ENCODE data around the gene DERA. TPM values are rescaled to one million over a fixed set of nuclear protein-coding genes. Genes with fewer than 3 reads are reported as not detected.

The DERA gene
- total RNA-seq, 1 experiment from 2014 or later = 43.7 TPM

- ChIA-PET POLR2A (ENCODE audit: low non-redundant PET) (no interaction called here), CTCF (interaction anchor here (1.0 kb wide), 2 partner anchors 19 to 89 kb away, joined by 3 read pairs; no protein-coding TSS in a partner anchor)
- no peaks in the 10 kb centered on the region for H3K36me3 ChIP-seq (ENCODE audit: insufficient read depth, low read length, poor library complexity, severe bottlenecking)
- no peak overlapping the region for H3K27ac ChIP-seq (ENCODE audit: low read depth, low read length, poor library complexity, severe bottlenecking)
- BruUV-seq (replicated peaks) = no TSS peak
- intact Hi-C loops (cut with micrococcal nuclease; ENCODE audit: unreplicated experiment) = loop anchor here (1.0 to 10.0 kb wide), 5 partner anchors 88 to 1918 kb away; no protein-coding TSS in a partner anchor
- H3K4me3 ChIP-seq (ENCODE audit: low read depth, low read length, poor library complexity, severe bottlenecking) = no peak overlapping the region
- no peak for TF ChIP-seq EZH2 (IDR thresholded peaks at IDR 0.05; ENCODE audit: borderline replicate concordance, low read depth, low read length, poor library complexity, severe bottlenecking)
- no peak for TF ChIP-seq CTCF (conservative IDR thresholded peaks at IDR 0.05; ENCODE audit: low read depth, low read length)
- H3K27me3 ChIP-seq (replicated peaks; ENCODE audit: insufficient read depth, low read depth, low read length, poor library complexity) = no peaks in the 10 kb centered on the region
- no peak for DNase-seq (ENCODE audit: low spot score)
- no peaks in the 10 kb centered on the region for H3K9me3 ChIP-seq (ENCODE audit: low read depth, low read length, poor library complexity, severe bottlenecking)
- peaks cover 6% of the 10 kb centered on the region for H3K4me1 ChIP-seq (ENCODE audit: insufficient read depth, low read length, poor library complexity, severe bottlenecking)
Measured at GRCh38 chr12:16076970-16077522, 165.9 kb downstream of the DERA start.

GRCh38 chr12:16086462-16086861, 175.3 kb downstream of the DERA start:
- H3K36me3 ChIP-seq (ENCODE audit: insufficient read depth, low read length, poor library complexity, severe bottlenecking) = no peaks in the 10 kb centered on the region
- intact Hi-C loops (cut with micrococcal nuclease; ENCODE audit: unreplicated experiment) = loop anchor here (10.0 kb wide), 1 partner anchor 518 kb away; the partner anchor contains the start of gene LMO3
- BruUV-seq (replicated peaks) = no TSS peak
- H3K9me3 ChIP-seq (ENCODE audit: low read depth, low read length, poor library complexity, severe bottlenecking) = peaks cover 6% of the 10 kb centered on the region
- no peak for DNase-seq (ENCODE audit: low spot score)
- no peak for TF ChIP-seq CTCF (conservative IDR thresholded peaks at IDR 0.05; ENCODE audit: low read depth, low read length)
- no peak for TF ChIP-seq EZH2 (IDR thresholded peaks at IDR 0.05; ENCODE audit: borderline replicate concordance, low read depth, low read length, poor library complexity, severe bottlenecking)
- POLR2A ChIA-PET (ENCODE audit: low non-redundant PET) = no interaction called here
- CTCF ChIA-PET = no interaction called here
- H3K27ac ChIP-seq (ENCODE audit: low read depth, low read length, poor library complexity, severe bottlenecking) = no peak overlapping the region
- H3K4me3 ChIP-seq (ENCODE audit: low read depth, low read length, poor library complexity, severe bottlenecking) = no peak overlapping the region
- H3K27me3 ChIP-seq (replicated peaks; ENCODE audit: insufficient read depth, low read depth, low read length, poor library complexity) = no peaks in the 10 kb centered on the region
- peaks cover 28% of the 10 kb centered on the region for H3K4me1 ChIP-seq (ENCODE audit: insufficient read depth, low read length, poor library complexity, severe bottlenecking)

GRCh38 chr12:16086942-16087341, 175.8 kb downstream of the DERA start:
- H3K27ac ChIP-seq (ENCODE audit: low read depth, low read length, poor library complexity, severe bottlenecking) = no peak overlapping the region
- CTCF ChIA-PET = no interaction called here
- no peak for TF ChIP-seq EZH2 (IDR thresholded peaks at IDR 0.05; ENCODE audit: borderline replicate concordance, low read depth, low read length, poor library complexity, severe bottlenecking)
- TF ChIP-seq CTCF (conservative IDR thresholded peaks at IDR 0.05; ENCODE audit: low read depth, low read length) = no peak
- H3K4me1 ChIP-seq (ENCODE audit: insufficient read depth, low read length, poor library complexity, severe bottlenecking) = peaks cover 24% of the 10 kb centered on the region
- no TSS peak for BruUV-seq (replicated peaks)
- POLR2A ChIA-PET (ENCODE audit: low non-redundant PET) = no interaction called here
- H3K27me3 ChIP-seq (replicated peaks; ENCODE audit: insufficient read depth, low read depth, low read length, poor library complexity) = no peaks in the 10 kb centered on the region
- no peak overlapping the region for H3K4me3 ChIP-seq (ENCODE audit: low read depth, low read length, poor library complexity, severe bottlenecking)
- peaks cover 10% of the 10 kb centered on the region for H3K9me3 ChIP-seq (ENCODE audit: low read depth, low read length, poor library complexity, severe bottlenecking)
- H3K36me3 ChIP-seq (ENCODE audit: insufficient read depth, low read length, poor library complexity, severe bottlenecking) = no peaks in the 10 kb centered on the region
- intact Hi-C loops (cut with micrococcal nuclease; ENCODE audit: unreplicated experiment) = loop anchor here (10.0 kb wide), 1 partner anchor 518 kb away; the partner anchor contains the start of gene LMO3
- no peak for DNase-seq (ENCODE audit: low spot score)

Other genes starting within 250 kb of the DERA start
- 14.0 and 16.3 TPM in 2 replicates for gene EPS8, start 121.9 kb upstream of the DERA start, total RNA-seq (2021)
- 222 and 247 TPM in 2 replicates for gene STRAP, start 28.9 kb upstream of the DERA start, total RNA-seq (2021)

Data from A673 (cell line).